Osteocyte (in vitro differentiated cells): Measurements from ENCODE around the gene LRRK1. TPM values are rescaled to one million over a fixed set of nuclear protein-coding genes. Genes with fewer than 3 reads are reported as not detected.

Experiments
- DNase-seq: peaks from one replicate; pipeline ENCODE4 v3.0.0; 2021; ENCODE audit warnings: mixed read lengths; ENCODE audit not compliant: unreplicated experiment; ENCODE audit errors: extremely low spot score
- H3K27ac Mint-ChIP-seq: one replicate; pipeline ENCODE4 v1.8.0; 2021; ENCODE audit warnings: mild to moderate bottlenecking, mixed read lengths; ENCODE audit not compliant: unreplicated experiment
- H3K27me3 Mint-ChIP-seq: one replicate; pipeline ENCODE4 v1.8.0; 2021; ENCODE audit warnings: mixed read lengths; ENCODE audit not compliant: unreplicated experiment
- H3K36me3 Mint-ChIP-seq: one replicate; pipeline ENCODE4 v1.8.0; 2021; ENCODE audit warnings: mixed read lengths; ENCODE audit not compliant: unreplicated experiment
- H3K4me1 Mint-ChIP-seq: one replicate; pipeline ENCODE4 v1.8.0; 2021; ENCODE audit warnings: mixed read lengths; ENCODE audit not compliant: unreplicated experiment
- H3K4me3 Mint-ChIP-seq: one replicate; pipeline ENCODE4 v1.8.0; 2021; ENCODE audit warnings: mild to moderate bottlenecking, moderate library complexity, mixed read lengths; ENCODE audit not compliant: unreplicated experiment
- H3K9me3 Mint-ChIP-seq: one replicate; pipeline ENCODE4 v1.8.0; 2021; ENCODE audit warnings: mixed read lengths; ENCODE audit not compliant: unreplicated experiment
- CTCF ChIP-seq: fragments of 200-600 bp; sonication (generic); IDR thresholded peaks from 2 replicates; pipeline ENCODE4 v1.5.0; 2021; ENCODE audit warnings: antibody characterized with exemption, mild to moderate bottlenecking, moderate library complexity
- total RNA-seq: library from RNA; stranded (reverse); gene quantifications from 2 replicates; pipeline ENCODE4 v1.2.1, GENCODE V29; 2021

The LRRK1 gene
- total RNA-seq, 1 donor from 2014 or later: 10.8 TPM

GRCh38 chr15:101086394-101087171, 167.4 kb downstream of the LRRK1 start:
- Mint-ChIP-seq H3K27me3 (no peaks in the 10 kb centered on the region), H3K4me1 (peaks cover 24% of the 10 kb centered on the region), H3K27ac (no peak overlapping the region), H3K36me3 (no peaks in the 10 kb centered on the region), H3K4me3 (no peak overlapping the region), H3K9me3 (no peaks in the 10 kb centered on the region)
- no peak for TF ChIP-seq CTCF
- no peak for DNase-seq

- DNase-seq: no peak
- no peak overlapping the region for H3K27ac Mint-ChIP-seq
- peaks cover 31% of the 10 kb centered on the region for H3K4me1 Mint-ChIP-seq
- no peak overlapping the region for H3K4me3 Mint-ChIP-seq
- no peaks in the 10 kb centered on the region for H3K9me3 Mint-ChIP-seq
- H3K27me3 Mint-ChIP-seq: no peaks in the 10 kb centered on the region
- no peak for TF ChIP-seq CTCF
- no peaks in the 10 kb centered on the region for H3K36me3 Mint-ChIP-seq
Measured at GRCh38 chr15:101087172-101087769, 168.1 kb downstream of the LRRK1 start.

GRCh38 chr15:101088271-101088670, 169.1 kb downstream of the LRRK1 start:
- no peak for TF ChIP-seq CTCF
- no peak overlapping the region for H3K27ac Mint-ChIP-seq
- no peaks in the 10 kb centered on the region for H3K9me3 Mint-ChIP-seq
- H3K27me3 Mint-ChIP-seq: no peaks in the 10 kb centered on the region
- no peak overlapping the region for H3K4me3 Mint-ChIP-seq
- peaks cover 36% of the 10 kb centered on the region for H3K4me1 Mint-ChIP-seq
- no peak for DNase-seq
- no peaks in the 10 kb centered on the region for H3K36me3 Mint-ChIP-seq

GRCh38 chr15:101088788-101089578, 169.8 kb downstream of the LRRK1 start:
- no peak overlapping the region for H3K4me3 Mint-ChIP-seq
- peak; percentile 93 for DNase-seq
- peaks cover 36% of the 10 kb centered on the region for H3K4me1 Mint-ChIP-seq
- no peaks in the 10 kb centered on the region for H3K27me3 Mint-ChIP-seq
- peak; percentile 99 for TF ChIP-seq CTCF
- H3K27ac Mint-ChIP-seq: peak overlapping the region; percentile 47
- H3K9me3 Mint-ChIP-seq: no peaks in the 10 kb centered on the region
- H3K36me3 Mint-ChIP-seq: no peaks in the 10 kb centered on the region
